GM12878 (cell line): ENCODE measurements around the gene CARF. TPM values are rescaled to one million over a fixed set of nuclear protein-coding genes. Genes with fewer than 3 reads are reported as not detected.
A peak's percentile ranks its signal among the peaks of the same experiment; 100 is the strongest.

Source experiments
- BACH1 ChIP-seq: fragments of 450-650 bp; IDR thresholded peaks from 2 replicates; pipeline ENCODE4 v1.6.1; 2017; ENCODE audit warnings: mild to moderate bottlenecking, borderline replicate concordance
- BMI1 ChIP-seq: fragments of 450-650 bp; IDR thresholded peaks from 2 replicates; pipeline ENCODE4 v1.6.1; 2016; ENCODE audit warnings: mild to moderate bottlenecking, moderate library complexity, borderline replicate concordance
- BRCA1 ChIP-seq: IDR thresholded peaks from 2 replicates; pipeline ENCODE4 v1.6.1; 2011; ENCODE audit warnings: low read depth, low read length, improper control_type of control experiment
- KDM1A ChIP-seq: fragments of 200-600 bp; sonication (generic); IDR thresholded peaks from 2 replicates; pipeline ENCODE4 v1.6.1; 2016; ENCODE audit warnings: borderline replicate concordance
- LARP7 ChIP-seq: fragments of 450-650 bp; IDR thresholded peaks from 2 replicates; pipeline ENCODE4 v1.6.1; 2017; ENCODE audit warnings: mild to moderate bottlenecking
- NKRF ChIP-seq: fragments of 450-650 bp; conservative IDR thresholded peaks from 2 replicates; pipeline ENCODE4 v1.6.1; 2017; ENCODE audit warnings: mild to moderate bottlenecking, moderate library complexity
- NR2C1 ChIP-seq: fragments of 450-650 bp; IDR thresholded peaks from 2 replicates; pipeline ENCODE4 v1.6.1; 2017; ENCODE audit warnings: antibody characterized with exemption, mild to moderate bottlenecking, moderate library complexity
- PAX8 ChIP-seq: fragments of 450-650 bp; IDR thresholded peaks from 2 replicates; pipeline ENCODE4 v1.6.1; 2017; ENCODE audit warnings: mild to moderate bottlenecking, moderate library complexity
- POLR2AphosphoS5 ChIP-seq: IDR thresholded peaks from 2 replicates; pipeline ENCODE4 v1.6.1; 2011; ENCODE audit warnings: mild to moderate bottlenecking, low read length, inconsistent platforms
- SMAD1 ChIP-seq: fragments of 450-650 bp; IDR thresholded peaks from 2 replicates; pipeline ENCODE4 v1.6.1; 2018; ENCODE audit warnings: mild to moderate bottlenecking, low read depth; ENCODE audit not compliant: partially characterized antibody
- STAT1 ChIP-seq: fragments of 450-650 bp; conservative IDR thresholded peaks from 2 replicates; pipeline ENCODE4 v1.6.1; 2014; ENCODE audit warnings: antibody characterized with exemption, mild to moderate bottlenecking
- polyA plus RNA-seq, 11 experiments: library from polyadenylated mRNA; depleted of rRNA in 4 of 11; unstranded in 6 of 11; stranded (reverse) in 5 of 11; fragments of >200 nt; fragmentation: Nextera tagmentation in 4 of 11; fragmentation: Illumina TruSeq in 1 of 11; extraction: Ambion mirVana in 4 of 11; extraction: Trizol in 1 of 11; gene quantifications; 1 replicate in 1 of 11; 2 replicates in 10 of 11; pipeline versions ENCODE4 v1.2.1 to v1.2.3, GENCODE V29; 2011 to 2016; ENCODE audit warnings: inconsistent platforms in 2 of 11, missing spikeins in 2 of 11, low read depth in 1 of 11
- total RNA-seq, 4 experiments: library from RNA; depleted of rRNA in 3 of 4; stranded (reverse); fragments of >200 nt in 3 of 4; fragmentation: Illumina TruSeq in 1 of 4; extraction: Trizol in 1 of 4; gene quantifications; 2 replicates each; pipeline versions ENCODE4 v1.2.1 to v1.2.3, GENCODE V29; 2013 to 2021
- TF ChIP-seq, protein P1 (sequence below): fragments of 150-350 bp; IDR thresholded peaks from 2 replicates; pipeline ENCODE4 v1.6.1; 2016; ENCODE audit warnings: low read depth, low read length

The CARF gene
- total and polyA plus RNA-seq, 10 of the 15 experiments (the other 5 are each of a cell fraction or from before 2014, with no cell fraction given): 1.8 to 11.5 (median 6.9) TPM

- TF ChIP-seq PAX8 (no peak), LARP7 (no peak), POLR2AphosphoS5 (no peak), STAT1 (no peak), BMI1 (no peak), KDM1A (no peak), NKRF (no peak), BRCA1 (no peak), NR2C1 (peak; percentile 15; the same call in 1 of the 2 replicates), SMAD1 (no peak), BACH1 (no peak)
- TF ChIP-seq, protein P1, sequence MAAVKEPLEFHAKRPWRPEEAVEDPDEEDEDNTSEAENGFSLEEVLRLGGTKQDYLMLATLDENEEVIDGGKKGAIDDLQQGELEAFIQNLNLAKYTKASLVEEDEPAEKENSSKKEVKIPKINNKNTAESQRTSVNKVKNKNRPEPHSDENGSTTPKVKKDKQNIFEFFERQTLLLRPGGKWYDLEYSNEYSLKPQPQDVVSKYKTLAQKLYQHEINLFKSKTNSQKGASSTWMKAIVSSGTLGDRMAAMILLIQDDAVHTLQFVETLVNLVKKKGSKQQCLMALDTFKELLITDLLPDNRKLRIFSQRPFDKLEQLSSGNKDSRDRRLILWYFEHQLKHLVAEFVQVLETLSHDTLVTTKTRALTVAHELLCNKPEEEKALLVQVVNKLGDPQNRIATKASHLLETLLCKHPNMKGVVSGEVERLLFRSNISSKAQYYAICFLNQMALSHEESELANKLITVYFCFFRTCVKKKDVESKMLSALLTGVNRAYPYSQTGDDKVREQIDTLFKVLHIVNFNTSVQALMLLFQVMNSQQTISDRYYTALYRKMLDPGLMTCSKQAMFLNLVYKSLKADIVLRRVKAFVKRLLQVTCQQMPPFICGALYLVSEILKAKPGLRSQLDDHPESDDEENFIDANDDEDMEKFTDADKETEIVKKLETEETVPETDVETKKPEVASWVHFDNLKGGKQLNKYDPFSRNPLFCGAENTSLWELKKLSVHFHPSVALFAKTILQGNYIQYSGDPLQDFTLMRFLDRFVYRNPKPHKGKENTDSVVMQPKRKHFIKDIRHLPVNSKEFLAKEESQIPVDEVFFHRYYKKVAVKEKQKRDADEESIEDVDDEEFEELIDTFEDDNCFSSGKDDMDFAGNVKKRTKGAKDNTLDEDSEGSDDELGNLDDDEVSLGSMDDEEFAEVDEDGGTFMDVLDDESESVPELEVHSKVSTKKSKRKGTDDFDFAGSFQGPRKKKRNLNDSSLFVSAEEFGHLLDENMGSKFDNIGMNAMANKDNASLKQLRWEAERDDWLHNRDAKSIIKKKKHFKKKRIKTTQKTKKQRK: no peak
These were observed 107.1 kb downstream of the CARF start (continued) for GRCh38 chr2:203019142-203019541.
